HG03575 (cell line): Measurements from ENCODE around the gene DNAAF2.
A peak's percentile ranks its signal among the peaks of the same experiment; 100 is the strongest.
"Not testable (repeated sequence)": the region's sequence is repeated elsewhere in the genome, so short reads cannot be mapped to it uniquely, and the experiment has no call there.

Source experiments
- ATAC-seq: cut with Tn5 transposase; IDR thresholded peaks from one replicate; pipeline ENCODE4 v1.9.1; 2021; ENCODE audit not compliant: unreplicated experiment, insufficient number of reproducible peaks, low FRiP score; ENCODE audit errors: extremely low read depth

The DNAAF2 gene, protein sequence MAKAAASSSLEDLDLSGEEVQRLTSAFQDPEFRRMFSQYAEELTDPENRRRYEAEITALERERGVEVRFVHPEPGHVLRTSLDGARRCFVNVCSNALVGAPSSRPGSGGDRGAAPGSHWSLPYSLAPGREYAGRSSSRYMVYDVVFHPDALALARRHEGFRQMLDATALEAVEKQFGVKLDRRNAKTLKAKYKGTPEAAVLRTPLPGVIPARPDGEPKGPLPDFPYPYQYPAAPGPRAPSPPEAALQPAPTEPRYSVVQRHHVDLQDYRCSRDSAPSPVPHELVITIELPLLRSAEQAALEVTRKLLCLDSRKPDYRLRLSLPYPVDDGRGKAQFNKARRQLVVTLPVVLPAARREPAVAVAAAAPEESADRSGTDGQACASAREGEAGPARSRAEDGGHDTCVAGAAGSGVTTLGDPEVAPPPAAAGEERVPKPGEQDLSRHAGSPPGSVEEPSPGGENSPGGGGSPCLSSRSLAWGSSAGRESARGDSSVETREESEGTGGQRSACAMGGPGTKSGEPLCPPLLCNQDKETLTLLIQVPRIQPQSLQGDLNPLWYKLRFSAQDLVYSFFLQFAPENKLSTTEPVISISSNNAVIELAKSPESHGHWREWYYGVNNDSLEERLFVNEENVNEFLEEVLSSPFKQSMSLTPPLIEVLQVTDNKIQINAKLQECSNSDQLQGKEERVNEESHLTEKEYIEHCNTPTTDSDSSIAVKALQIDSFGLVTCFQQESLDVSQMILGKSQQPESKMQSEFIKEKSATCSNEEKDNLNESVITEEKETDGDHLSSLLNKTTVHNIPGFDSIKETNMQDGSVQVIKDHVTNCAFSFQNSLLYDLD

DNA sequence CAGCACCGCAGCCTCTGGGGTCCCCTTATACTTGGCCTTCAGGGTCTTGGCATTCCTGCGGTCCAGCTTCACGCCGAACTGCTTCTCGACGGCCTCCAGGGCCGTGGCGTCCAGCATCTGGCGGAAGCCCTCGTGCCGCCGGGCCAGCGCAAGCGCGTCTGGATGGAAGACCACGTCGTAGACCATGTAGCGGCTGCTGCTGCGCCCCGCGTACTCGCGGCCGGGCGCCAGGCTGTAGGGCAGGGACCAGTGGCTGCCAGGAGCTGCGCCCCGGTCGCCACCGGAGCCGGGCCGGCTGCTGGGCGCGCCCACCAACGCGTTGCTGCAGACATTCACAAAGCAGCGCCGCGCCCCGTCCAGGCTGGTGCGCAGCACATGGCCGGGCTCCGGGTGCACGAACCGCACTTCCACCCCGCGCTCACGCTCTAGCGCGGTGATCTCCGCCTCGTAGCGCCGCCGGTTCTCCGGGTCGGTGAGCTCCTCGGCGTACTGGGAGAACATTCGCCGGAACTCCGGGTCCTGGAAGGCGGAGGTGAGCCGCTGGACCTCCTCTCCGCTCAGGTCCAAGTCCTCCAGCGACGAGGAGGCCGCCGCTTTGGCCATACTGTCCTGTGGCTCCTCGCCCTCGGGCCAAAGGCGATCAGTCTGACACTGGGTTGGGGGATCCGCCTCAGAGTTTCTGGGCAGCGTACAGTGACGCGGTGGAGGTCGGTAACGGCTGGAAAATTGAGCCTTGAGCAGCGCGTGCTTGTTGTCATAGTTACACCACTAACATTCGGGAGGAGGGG lies at the start of gene DNAAF2:
Gene DNAAF2, minus strand, starts transcription at position 698 of the 788 bp plus-strand sequence. Its CDS starts 95 bp downstream, at position 603.
- peak; percentile 1 for ATAC-seq

DNA sequence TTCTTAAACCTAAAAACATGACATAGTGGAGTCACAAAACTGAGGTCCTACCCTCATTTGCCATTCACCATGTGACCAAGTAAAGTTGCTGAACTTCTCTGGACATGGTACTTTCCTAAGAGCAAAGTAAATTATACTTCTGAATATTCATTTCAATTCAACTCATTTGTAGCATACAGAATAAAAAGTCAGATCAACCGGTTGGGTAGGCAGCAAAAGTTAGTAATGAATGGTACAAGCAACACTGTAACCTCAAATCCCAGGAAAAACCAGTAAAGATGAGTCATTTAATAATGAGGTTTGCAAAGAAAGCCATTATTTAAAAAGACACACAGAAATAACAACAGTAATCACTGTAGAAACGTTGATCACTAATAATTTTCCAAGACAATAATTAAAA lies 44.2 kb upstream of the DNAAF2 start:
- ATAC-seq: no peak

DNA sequence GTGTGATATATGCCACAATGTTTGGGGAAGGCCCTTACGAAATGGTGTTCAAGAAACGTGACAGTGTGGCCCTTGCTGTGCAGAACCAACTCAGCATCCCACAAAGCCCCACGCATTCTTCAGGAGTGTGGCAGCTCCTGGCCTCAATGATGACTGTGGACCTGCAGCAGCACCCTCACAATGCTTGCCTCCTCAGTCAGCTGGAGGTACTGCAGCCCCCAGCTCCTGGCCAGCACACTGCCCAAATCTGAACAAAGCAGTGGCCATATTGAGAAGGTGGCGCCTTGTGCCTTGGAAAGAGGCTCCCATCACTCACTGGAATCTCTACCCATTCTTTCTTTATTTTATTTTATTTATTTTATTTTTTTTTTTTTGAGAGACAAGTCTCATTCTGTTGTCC lies 42.6 kb upstream of the DNAAF2 start:
- ATAC-seq: no peak

DNA sequence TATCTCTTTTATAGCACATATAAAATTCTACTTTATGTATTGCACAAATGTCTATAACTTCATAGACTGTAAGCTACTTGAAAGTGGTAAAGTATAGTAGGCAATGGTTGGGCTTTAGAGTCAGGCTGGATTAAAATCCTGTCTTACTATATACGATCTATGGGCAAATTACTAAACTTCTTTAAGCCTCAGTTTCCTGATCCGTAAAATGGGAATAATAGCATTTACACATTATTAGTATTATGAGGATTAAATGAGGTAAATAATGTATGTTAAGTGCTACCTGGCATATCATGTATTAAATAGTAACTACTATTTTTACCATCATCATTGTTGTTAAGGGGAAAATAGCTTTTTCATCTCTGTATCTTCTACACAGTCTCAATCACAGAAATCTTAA lies 38.5 kb upstream of the DNAAF2 start:
- ATAC-seq: no peak

DNA sequence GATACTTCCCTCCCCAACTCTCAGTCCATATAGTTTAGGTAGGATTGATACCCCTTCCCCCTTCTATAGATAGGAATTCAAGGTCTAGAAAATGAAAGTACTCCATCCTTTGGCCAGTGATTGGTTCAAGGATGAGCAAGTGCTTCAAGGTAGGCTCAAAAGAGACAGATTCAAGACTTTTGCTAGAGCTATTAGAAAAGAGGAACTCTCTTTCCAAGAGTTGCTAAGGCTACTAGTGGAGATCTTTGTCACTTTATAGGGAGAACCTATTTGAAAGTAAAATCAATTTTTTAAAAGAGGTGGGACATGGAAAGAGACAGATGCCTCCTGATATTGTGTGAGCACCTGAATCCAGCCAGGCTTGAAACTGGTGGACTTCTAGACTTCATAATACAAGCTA lies 35.4 kb upstream of the DNAAF2 start:
- ATAC-seq: no peak

DNA sequence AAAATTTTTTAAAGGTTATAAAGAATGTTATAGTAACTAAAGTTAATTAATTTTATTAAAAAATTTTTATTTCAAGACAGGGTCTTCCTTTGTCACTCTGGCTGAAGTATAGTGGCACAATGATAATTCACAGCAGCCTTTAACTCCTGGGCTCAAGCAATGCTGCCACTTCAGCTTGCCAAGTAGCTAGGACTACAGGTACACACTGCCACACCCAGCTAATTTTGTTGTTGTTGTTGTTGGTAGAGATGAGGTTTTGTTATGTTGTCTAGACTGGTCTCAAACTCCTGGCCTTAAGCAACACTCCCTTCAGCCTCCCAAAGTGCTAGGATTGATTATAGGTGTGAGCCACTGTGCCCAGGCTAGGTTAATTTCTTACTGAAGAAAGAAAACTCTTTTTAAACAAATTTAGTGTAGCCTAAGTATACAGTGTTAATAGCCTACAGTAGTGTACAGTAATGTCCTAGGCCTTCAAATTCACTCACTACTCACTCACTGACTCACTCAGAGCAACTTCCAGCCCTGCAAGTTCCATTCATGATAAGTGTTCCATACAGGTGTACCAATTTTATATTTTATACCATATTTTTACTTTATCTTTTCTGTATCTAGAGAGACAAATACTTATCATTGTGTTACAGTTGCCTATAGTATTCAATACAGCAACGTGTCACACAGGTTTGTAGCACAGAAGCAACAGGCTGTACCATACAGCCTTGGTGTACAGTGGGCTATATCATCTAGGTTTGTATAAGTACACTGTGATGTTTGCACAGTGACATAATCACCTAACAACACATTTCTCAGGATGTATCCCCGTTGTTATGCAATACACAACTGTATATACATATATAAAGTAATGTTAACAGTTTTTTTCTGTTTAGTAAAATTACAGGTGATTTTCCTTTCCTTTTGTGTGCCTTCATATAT lies 24.7 kb upstream of the DNAAF2 start:
- ATAC-seq: no peak

DNA sequence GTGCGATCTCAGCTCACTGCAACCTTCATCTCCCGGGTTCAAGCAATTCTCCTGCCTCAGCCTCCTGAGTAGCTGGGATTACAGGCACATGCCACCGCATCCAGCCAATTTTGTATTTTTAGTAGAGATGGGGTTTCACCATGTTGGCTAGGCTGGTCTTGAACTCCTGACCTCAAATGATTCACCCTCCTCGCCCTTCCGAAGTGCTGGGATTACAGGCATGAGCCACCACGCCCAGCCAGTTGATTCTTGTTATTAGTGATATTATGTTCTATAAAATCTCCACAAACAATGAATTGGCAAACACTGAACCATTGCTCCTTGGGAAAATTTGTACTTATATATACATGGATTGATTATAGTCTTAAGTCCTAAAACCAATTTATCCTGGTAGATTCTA lies 22.5 kb upstream of the DNAAF2 start:
- ATAC-seq: not testable (repeated sequence)

DNA sequence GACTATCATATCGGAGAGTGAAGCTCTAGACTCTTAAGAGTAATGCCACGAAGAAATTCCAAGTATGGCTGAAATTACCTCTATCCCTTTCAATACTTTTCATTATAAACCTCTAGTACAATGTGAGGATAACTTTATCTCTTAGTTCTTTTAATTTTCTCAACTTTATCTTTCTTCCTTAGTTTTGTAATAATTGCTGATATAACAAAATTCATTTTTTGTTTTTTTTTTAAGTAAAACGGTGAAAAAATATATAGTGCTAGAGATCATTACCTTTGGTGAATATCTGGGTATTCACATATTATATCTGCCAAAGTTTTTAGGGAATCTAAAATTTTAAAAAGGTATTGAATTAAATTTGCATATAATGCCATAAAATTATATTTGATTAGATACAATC lies 19.5 kb upstream of the DNAAF2 start:
- ATAC-seq: no peak

DNA sequence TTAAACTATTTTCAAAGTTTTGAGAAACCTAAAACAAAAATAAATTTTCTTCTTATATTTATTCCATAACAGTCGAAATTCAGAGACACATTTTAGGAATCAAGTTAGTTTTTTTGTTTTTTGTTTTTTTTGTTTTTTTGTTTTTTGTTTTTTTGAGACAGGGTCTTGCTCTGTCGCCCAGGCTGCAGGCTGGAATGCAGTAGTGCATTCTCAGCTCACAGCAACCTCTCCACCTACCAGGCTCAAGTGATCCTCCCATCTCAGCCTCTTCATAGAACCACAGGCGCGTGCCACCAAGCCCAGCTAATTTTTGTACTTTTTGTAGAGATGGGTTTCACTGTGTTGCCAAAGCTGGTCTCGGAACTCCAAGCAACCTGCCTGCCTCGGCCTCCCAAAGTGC lies 18.5 kb upstream of the DNAAF2 start:
- no peak for ATAC-seq

DNA sequence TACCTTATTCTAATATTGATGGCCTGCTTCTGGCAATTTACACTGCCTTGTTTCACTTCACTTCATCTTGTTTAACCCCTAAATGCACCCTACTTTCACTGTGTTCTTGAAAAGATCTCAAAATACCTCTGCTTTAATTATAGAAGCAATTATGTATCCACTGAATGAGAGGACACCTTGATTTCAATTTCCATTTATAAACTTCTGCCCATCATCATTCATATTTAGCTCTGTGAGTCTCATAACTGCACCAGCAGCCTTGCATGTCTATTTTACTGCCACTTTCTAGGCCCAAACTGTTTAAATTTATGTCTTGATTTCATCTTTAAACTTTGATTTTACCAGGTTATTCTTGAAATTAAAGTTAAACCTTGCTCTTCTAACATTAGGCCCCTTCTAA lies 7.1 kb upstream of the DNAAF2 start:
- no peak for ATAC-seq

DNA sequence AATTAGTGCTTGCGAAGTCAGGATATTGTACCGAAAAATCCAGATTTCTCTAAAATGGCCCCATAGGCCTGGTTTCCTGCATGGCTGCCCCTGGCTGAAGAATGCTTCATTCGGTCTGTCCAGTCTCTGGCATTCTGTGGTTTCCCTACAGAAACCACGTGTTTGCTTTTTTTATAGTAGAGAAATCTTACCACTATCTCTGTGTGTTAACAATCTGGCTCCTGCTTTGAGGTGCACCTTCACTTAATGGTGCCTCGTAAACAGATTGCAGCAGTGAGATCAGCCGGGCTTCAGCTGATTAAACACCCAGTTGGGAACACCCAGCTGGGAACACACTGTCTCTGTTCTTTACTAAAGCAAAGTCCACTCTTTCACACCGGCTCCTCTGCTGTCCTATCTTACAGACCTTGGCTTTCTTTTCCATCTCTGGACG lies 6.7 kb upstream of the DNAAF2 start:
- ATAC-seq: no peak

DNA sequence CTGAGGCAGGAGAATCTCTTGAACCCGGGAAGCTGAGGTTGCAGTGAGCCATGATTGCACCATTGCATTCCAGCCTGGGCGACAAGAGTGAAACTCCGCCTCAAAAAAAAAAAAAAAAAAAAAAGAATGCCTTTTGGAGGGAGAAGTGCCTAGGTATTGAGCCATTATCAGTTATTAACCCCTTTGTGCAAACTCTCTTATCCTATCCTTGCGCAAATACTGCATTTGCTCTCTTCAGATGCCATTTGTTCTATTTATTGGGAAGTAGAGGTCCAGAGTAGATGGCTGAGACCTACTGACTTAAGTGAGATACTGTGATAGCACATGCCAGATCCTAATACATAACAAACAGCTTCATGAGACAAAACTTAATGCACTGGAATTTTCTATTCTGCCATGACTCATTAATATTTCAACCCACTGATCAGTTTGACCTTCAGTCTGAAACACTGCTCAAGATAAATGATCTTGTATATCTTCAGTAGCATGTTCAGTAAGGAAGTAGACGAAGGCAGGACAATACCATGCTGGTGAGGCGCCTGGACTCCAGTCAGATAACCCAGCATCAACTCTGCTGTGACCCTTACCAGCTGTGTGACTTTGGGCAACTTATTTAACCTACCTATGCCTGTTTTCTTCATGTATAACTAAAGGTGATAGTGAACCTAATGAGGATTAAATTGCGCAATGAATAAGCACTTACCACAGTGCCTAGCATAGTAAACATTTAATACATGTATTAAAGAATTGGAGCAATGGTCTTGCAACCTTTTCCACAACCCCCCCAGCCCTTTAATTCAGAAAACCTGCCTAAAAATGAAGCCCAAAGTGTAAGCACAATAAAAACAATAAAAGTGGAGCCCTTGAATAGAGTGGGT lies 5.7 kb upstream of the DNAAF2 start:
- ATAC-seq: no peak

DNA sequence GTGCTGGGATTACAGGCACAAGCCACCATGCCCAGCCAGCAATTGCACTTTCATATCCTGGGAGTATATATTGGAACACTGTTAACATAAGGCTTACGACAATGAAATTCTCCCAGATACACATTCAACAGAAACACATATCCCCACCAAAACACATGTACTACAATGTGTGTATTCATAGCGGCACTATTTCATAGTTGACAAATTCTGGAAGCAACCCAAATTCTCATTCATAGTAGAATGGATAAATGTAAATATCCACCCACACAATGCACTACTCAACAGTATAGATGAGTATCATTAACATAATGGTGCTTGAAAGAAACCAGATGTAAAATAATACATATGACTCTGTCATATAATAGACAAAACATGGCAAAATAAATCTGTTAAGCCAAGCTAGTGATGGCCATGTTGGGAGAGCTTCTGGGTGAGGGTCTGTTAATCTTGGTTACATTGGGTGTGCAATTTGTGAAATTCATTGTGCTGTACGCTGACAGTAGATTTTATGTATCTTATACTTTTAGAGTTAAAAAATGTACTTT lies 2.6 kb upstream of the DNAAF2 start:
- ATAC-seq: no peak

DNA sequence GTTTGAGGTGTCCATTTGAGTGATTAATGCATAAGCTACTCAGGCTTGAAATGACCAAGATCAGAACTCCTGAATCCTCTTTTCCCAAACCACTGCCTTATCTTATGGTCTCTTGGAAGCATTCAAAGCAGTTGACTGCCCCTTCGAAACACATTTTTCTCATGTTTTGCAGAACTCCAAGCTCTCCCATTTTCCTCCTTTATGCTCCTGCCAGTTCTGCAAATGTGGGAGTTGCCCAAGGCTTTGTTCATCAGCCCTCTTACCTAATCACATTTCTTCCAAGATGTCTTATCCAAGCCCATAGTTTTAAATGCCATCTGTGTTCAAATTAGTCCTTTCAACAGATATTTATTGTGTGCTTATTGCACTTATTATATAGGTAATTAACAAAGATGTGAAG lies 1.8 kb upstream of the DNAAF2 start:
- ATAC-seq: no peak

DNA sequence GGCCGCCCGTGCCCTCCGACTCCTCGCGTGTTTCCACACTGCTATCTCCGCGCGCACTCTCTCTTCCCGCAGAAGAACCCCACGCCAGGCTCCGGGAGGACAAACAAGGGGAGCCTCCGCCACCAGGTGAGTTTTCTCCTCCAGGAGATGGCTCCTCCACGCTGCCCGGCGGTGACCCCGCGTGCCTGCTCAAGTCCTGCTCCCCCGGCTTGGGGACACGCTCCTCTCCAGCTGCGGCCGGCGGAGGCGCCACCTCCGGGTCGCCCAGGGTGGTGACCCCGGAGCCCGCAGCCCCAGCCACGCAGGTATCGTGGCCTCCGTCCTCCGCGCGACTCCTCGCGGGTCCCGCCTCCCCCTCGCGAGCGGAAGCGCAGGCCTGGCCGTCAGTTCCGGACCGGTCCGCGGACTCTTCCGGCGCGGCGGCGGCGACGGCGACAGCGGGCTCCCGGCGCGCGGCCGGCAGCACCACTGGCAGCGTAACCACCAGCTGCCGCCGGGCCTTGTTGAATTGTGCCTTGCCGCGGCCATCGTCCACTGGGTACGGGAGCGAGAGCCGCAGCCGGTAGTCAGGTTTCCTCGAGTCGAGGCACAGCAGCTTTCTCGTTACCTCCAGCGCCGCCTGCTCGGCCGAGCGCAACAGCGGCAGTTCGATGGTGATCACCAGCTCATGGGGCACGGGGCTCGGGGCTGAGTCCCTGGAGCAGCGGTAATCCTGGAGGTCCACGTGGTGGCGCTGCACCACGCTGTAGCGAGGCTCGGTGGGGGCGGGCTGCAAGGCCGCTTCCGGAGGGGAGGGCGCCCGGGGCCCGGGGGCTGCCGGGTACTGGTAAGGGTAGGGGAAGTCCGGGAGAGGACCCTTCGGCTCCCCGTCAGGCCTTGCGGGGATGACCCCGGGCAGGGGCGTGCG lies 1.2 kb downstream of the DNAAF2 start:
- ATAC-seq: peak; percentile 51
